Measurements from ENCODE around the gene DUOXA2.

DUOXA2 gene

GRCh38 chr15:45116482-45117307 is 2.6 kb downstream of the DUOXA2 start:
- no peak for DNase-seq (ENCODE audit: low spot score)

GRCh38 chr15:45117308-45118130 is 3.4 kb downstream of the DUOXA2 start:
- no peak for DNase-seq (ENCODE audit: low spot score)

GRCh38 chr15:45118131-45118588 is 4.0 kb downstream of the DUOXA2 start:
- peak; percentile 91 for DNase-seq (ENCODE audit: low spot score)

GRCh38 chr15:45118996-45119395 is 4.9 kb downstream of the DUOXA2 start:
- DNase-seq (ENCODE audit: low spot score) = no peak

- no peak for DNase-seq (ENCODE audit: low spot score)
These were observed 6.2 kb downstream of the DUOXA2 start for GRCh38 chr15:45120081-45120972.

GRCh38 chr15:45121020-45121419 is 6.9 kb downstream of the DUOXA2 start:
- DNase-seq (ENCODE audit: low spot score) = no peak

GRCh38 chr15:45121706-45122417 is 7.7 kb downstream of the DUOXA2 start:
- DNase-seq (ENCODE audit: low spot score) = no peak

GRCh38 chr15:45122719-45123118 is 8.6 kb downstream of the DUOXA2 start:
- no peak for DNase-seq (ENCODE audit: low spot score)

GRCh38 chr15:45123397-45123796 is 9.3 kb downstream of the DUOXA2 start:
- no peak for DNase-seq (ENCODE audit: low spot score)

- no peak for DNase-seq (ENCODE audit: low spot score)
These were observed 12.5 kb downstream of the DUOXA2 start for GRCh38 chr15:45126535-45127158.

- DNase-seq (ENCODE audit: low spot score) = no peak
These were observed 15.0 kb downstream of the DUOXA2 start for GRCh38 chr15:45128971-45129639.

- no peak for DNase-seq (ENCODE audit: low spot score)
These were observed 15.6 kb downstream of the DUOXA2 start, which contains the start of the genes DUOX1 and DUOXA1 for GRCh38 chr15:45129651-45130129. TSS of gene DUOX1 (plus strand) at chr15:45129994. CDS start at chr15:45131967, 1,973 bp downstream. TSS of gene DUOXA1 (minus strand) at chr15:45129879. CDS start at chr15:45123014, 6,865 bp downstream.

- no peak for DNase-seq (ENCODE audit: low spot score)
These were observed 16.3 kb downstream of the DUOXA2 start for GRCh38 chr15:45130291-45131000.

GRCh38 chr15:45131510-45131909 is 17.4 kb downstream of the DUOXA2 start:
- DNase-seq (ENCODE audit: low spot score) = no peak

- DNase-seq (ENCODE audit: low spot score) = no peak
These were observed 18.9 kb downstream of the DUOXA2 start for GRCh38 chr15:45132844-45133560.

GRCh38 chr15:45133561-45133920 is 19.4 kb downstream of the DUOXA2 start:
- no peak for DNase-seq (ENCODE audit: low spot score)

- DNase-seq (ENCODE audit: low spot score) = no peak
These were observed 19.9 kb downstream of the DUOXA2 start for GRCh38 chr15:45134046-45134445.

Data from SK-N-DZ (cell line).